ENCODE data around the gene NRXN3.
"Not testable (repeated sequence)": the region's sequence is repeated elsewhere in the genome, so short reads cannot be mapped to it uniquely, and the experiment has no call there.

Gene NRXN3

GRCh38 chr14:78417532-78417931 is 247.4 kb downstream of the NRXN3 start:
- DNase-seq = no peak

GRCh38 chr14:78424311-78424710 is 254.1 kb downstream of the NRXN3 start:
- DNase-seq = no peak

- no peak for DNase-seq
These were observed 255.2 kb downstream of the NRXN3 start for GRCh38 chr14:78425330-78425729.

- DNase-seq = no peak
These were observed 255.6 kb downstream of the NRXN3 start for GRCh38 chr14:78425782-78426181.

- DNase-seq = no peak
These were observed 261.9 kb downstream of the NRXN3 start for GRCh38 chr14:78432046-78432445.

GRCh38 chr14:78437448-78437847 is 267.3 kb downstream of the NRXN3 start:
- not testable (repeated sequence) for DNase-seq

- no peak for DNase-seq
These were observed 270.3 kb downstream of the NRXN3 start for GRCh38 chr14:78440356-78440894.

- DNase-seq = no peak
These were observed 273.7 kb downstream of the NRXN3 start for GRCh38 chr14:78443834-78444233.

GRCh38 chr14:78445275-78445674 is 275.1 kb downstream of the NRXN3 start:
- DNase-seq = no peak

GRCh38 chr14:78446807-78447206 is 276.6 kb downstream of the NRXN3 start:
- no peak for DNase-seq

GRCh38 chr14:78448164-78449094 is 278.3 kb downstream of the NRXN3 start:
- peak; percentile 93 for DNase-seq

- DNase-seq = no peak
These were observed 280.6 kb downstream of the NRXN3 start for GRCh38 chr14:78450669-78451318.

- DNase-seq = no peak
These were observed 281.1 kb downstream of the NRXN3 start for GRCh38 chr14:78451319-78451695.

- DNase-seq = no peak
These were observed 285.8 kb downstream of the NRXN3 start for GRCh38 chr14:78455896-78456435.

GRCh38 chr14:78469947-78470346 is 299.8 kb downstream of the NRXN3 start:
- no peak for DNase-seq

- DNase-seq = peak; percentile 58
These were observed 309.1 kb downstream of the NRXN3 start for GRCh38 chr14:78479127-78479780.

GRCh38 chr14:78484028-78484427 is 313.9 kb downstream of the NRXN3 start:
- no peak for DNase-seq

- no peak for DNase-seq
These were observed 315.9 kb downstream of the NRXN3 start for GRCh38 chr14:78486081-78486480.

- DNase-seq = no peak
These were observed 316.4 kb downstream of the NRXN3 start for GRCh38 chr14:78486621-78487020.

- DNase-seq = not testable (repeated sequence)
These were observed 317.4 kb downstream of the NRXN3 start for GRCh38 chr14:78487573-78487972.

- DNase-seq = no peak
These were observed 318.8 kb downstream of the NRXN3 start for GRCh38 chr14:78488938-78489337.

- no peak for DNase-seq
These were observed 320.9 kb downstream of the NRXN3 start for GRCh38 chr14:78491048-78491447.

- no peak for DNase-seq
These were observed 328.0 kb downstream of the NRXN3 start for GRCh38 chr14:78498062-78498595.
